Muscle of back (tissue), 13 donors: ENCODE data around the gene GPR37. TPM values are rescaled to one million over a fixed set of nuclear protein-coding genes. Genes with fewer than 3 reads are reported as not detected.

Source experiments
- DNase-seq, 3 donors: peaks; one replicate each; pipeline versions ENCODE4 v3.0.0 to v3.0.0-alpha.2; 2013
- long read RNA-seq, 9 donors: transcript quantifications; one replicate each; lab custom pipeline, GENCODE V29; 2026
- polyA plus RNA-seq, 10 donors: library from polyadenylated mRNA; unstranded; fragments of 120-200 nt; gene quantifications; one replicate each; pipeline ENCODE4 v1.2.1, GENCODE V29; 2013; ENCODE audit not compliant: insufficient read length in 10 of 10

The GPR37 gene
- 10 to 100 TPM in 9 of 10 donors, 1 to 10 TPM in 1; 8.2 to 36.4 (median 22.0) TPM for polyA plus RNA-seq
- long read RNA-seq, donor 1, transcript GPR37-201 (2 exons, 3,021 nt): major isoform, 9 of 9 reads
- long read RNA-seq, donor 1, partial matches to known transcripts: 0 of 9 reads
- long read RNA-seq, donor 1, other reads (novel, unspliced or antisense): 0 of 9 reads
- long read RNA-seq, donor 2, transcript GPR37-201 (2 exons, 3,021 nt): major isoform, 15 of 15 reads
- long read RNA-seq, donor 2, partial matches to known transcripts: 0 of 15 reads
- long read RNA-seq, donor 2, other reads (novel, unspliced or antisense): 0 of 15 reads
- long read RNA-seq, donor 3: 0 reads
- long read RNA-seq, donor 4, transcript GPR37-201 (2 exons, 3,021 nt): major isoform, 10 of 10 reads
- long read RNA-seq, donor 4, partial matches to known transcripts: 0 of 10 reads
- long read RNA-seq, donor 4, other reads (novel, unspliced or antisense): 0 of 10 reads
- long read RNA-seq, donor 5, transcript GPR37-201 (2 exons, 3,021 nt): major isoform, 9 of 9 reads
- long read RNA-seq, donor 5, partial matches to known transcripts: 0 of 9 reads
- long read RNA-seq, donor 5, other reads (novel, unspliced or antisense): 0 of 9 reads
- long read RNA-seq, donor 6, transcript GPR37-201 (2 exons, 3,021 nt): major isoform, 18 of 18 reads
- long read RNA-seq, donor 6, partial matches to known transcripts: 0 of 18 reads
- long read RNA-seq, donor 6, other reads (novel, unspliced or antisense): 0 of 18 reads
- long read RNA-seq, donor 7, transcript GPR37-201 (2 exons, 3,021 nt): major isoform, 16 of 16 reads
- long read RNA-seq, donor 7, partial matches to known transcripts: 0 of 16 reads
- long read RNA-seq, donor 7, other reads (novel, unspliced or antisense): 0 of 16 reads
- long read RNA-seq, donor 8, transcript GPR37-201 (2 exons, 3,021 nt): major isoform, 7 of 7 reads
- long read RNA-seq, donor 8, partial matches to known transcripts: 0 of 7 reads
- long read RNA-seq, donor 8, other reads (novel, unspliced or antisense): 0 of 7 reads
- long read RNA-seq, donor 9: 0 reads

DNA sequence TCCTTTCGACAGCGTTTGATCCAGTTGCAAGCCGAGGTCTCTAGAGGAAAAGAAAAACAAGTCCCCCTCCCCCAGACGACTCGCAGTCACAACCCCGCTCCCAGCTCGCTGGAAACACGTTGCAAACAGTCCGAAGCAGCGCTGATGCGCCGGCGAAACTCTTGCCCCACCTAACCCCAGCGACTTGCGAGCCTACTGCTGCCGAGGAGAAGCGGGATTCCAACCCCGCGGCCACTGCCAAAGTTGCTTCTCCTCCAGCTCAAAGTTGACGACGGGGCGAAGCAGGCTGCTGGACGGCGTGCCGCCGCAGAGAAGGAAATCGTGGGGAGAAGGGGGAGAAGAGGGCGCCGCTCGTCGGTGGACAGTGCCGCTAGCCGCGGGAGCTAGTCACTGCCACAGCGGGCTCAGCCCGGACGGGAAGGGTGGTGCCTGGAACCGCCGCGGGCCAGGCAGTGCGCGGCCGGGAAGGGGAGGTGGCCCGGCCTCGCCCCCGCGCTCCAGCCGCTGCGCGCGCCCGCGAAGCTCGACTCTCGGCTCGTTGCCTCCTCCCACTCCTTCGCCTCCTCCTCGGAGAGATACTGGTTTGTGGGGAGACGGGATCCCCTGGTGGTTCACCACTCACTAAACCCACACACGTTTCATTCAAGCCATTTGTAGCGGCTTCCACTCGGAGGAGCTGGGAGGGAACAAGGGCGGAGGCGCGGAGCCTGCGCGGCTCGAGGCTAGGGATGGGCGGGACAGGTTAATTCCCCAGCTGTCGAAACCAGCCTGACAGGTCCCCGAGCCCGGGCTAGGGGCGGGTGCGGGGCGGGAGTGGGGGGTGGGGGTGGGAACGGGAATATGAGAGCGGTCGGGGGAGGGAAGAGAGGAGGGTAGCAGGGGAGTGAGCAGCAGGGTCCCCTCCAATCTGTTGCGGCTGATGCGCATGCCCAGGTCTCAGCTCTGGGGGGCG, at the start of gene GPR37:
Gene GPR37, minus strand, starts transcription at position 392 of the 952 bp plus-strand sequence. CDS start 816 bp downstream, outside the sequence.
- peak; percentile 35 to 75 (median 47) for DNase-seq

- no peak for DNase-seq
These were observed 48.6 kb upstream of the GPR37 start for GRCh38 chr7:124813994-124814798.

DNA sequence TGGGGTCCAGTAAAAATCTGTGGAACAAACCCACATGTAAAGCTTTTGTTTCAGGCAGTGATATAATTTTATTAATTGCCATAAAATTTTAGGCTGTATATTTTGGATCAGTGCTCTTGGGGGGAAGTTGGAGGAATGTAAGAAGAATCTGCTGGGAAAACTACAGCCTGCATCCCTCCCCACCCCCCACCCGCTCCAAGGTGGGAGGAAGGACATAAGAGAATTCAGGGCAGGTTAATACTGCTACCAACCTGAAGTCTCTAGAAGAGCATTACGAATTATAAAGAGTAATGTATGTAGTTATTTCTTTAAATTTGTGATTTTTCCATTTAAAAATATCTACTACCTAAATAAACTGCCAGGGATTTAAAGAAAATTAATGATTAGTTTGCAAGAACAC, 47.2 kb upstream of the GPR37 start:
- DNase-seq: no peak

DNA sequence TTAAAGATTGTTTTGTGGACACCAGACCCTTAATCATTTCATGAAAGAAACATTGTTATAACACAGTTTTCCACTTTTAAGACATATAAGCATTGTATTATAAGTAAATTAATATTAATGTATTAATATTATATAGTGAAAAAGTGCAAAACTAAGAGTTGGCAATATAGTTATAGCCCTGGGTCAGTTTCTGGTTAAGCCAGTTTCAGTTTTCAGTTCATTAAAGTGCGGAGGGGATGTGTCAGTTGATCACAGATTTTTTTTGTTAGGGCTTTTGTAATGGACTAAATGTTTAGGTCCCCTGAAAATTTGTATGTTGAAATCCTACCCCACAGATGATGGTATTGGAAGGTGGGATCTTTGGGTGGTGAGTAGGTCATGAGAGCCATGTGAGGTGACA, 45.7 kb upstream of the GPR37 start:
- no peak for DNase-seq

- DNase-seq: no peak
These were observed 45.0 kb upstream of the GPR37 start for GRCh38 chr7:124810605-124811004.

GRCh38 chr7:124808206-124808605, 42.6 kb upstream of the GPR37 start:
- no peak for DNase-seq

DNA sequence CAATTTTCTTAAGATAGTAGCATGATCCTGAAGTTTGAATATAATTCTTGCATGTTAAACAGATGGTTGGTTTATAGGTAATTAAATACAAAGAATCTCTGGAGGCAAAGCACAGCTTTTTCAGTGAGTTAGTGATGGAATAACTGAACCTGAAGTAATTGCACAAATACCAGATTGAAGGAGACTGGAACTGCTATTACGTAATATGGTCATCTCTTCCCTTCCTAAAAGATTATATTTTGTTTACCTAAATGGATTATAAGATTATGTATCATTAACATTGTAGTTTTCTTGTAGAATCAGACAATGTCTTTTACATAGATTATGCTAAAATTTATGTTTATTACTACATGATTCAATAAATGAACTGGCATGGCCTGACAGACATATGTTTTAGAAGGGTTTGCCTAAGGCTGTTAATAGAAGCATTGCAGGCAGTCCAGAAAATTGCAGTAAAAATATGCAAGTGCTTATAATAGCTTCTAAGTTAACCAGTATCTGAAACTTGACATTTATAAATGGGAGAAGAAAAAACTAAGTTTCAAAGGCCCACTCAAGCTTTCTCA, 35.8 kb upstream of the GPR37 start:
- DNase-seq: no peak

- no peak for DNase-seq
These were observed 34.8 kb upstream of the GPR37 start for GRCh38 chr7:124800386-124800785.

DNA sequence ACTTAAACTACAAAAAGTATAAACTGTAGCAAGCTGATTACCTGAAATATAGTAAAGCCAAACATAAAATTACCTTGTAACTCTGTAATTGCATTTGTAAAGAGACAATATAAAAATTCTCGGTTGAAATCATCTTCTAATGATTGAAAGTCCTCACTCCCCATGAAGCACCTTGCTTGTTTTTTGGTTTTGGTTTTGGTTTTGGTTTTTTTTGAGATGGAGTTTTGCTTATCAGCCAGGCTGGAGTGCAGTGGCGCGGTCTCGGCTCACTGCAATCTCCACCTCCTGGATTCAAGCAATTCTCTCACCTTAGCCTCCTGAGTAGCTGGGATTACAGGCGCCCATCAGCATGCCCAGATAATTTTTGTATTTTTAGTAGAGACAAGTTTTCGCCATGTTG, 33.9 kb upstream of the GPR37 start:
- no peak for DNase-seq

GRCh38 chr7:124796771-124797170, 31.2 kb upstream of the GPR37 start:
- DNase-seq: no peak

GRCh38 chr7:124792696-124793095, 27.1 kb upstream of the GPR37 start:
- no peak for DNase-seq

GRCh38 chr7:124792002-124792401, 26.4 kb upstream of the GPR37 start:
- no peak for DNase-seq

GRCh38 chr7:124791426-124791825, 25.8 kb upstream of the GPR37 start:
- DNase-seq: no peak

- no peak for DNase-seq
These were observed 25.1 kb upstream of the GPR37 start for GRCh38 chr7:124790645-124791044.

DNA sequence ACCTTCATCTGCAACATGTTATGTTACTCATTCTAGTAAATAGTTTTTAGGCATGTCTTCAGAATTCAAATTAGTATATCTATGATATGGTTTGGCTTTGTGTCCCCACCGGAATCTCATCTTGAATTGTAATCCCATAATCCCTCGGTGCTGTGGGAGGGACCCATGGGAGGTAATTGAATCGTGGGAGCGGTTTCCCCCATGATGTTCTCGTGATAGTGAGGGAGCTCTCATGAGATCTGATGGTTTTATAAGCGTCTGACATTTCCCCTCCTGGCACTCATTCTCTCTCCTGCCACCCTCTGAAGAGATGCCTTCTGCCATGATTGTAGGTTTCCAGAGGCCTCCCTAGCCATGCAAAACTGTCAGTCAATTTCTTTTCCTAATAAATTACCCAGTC, 20.4 kb upstream of the GPR37 start:
- no peak for DNase-seq

- peak; percentile 24 to 79 (median 71) for DNase-seq
These were observed 19.6 kb upstream of the GPR37 start for GRCh38 chr7:124784879-124785818.

DNA sequence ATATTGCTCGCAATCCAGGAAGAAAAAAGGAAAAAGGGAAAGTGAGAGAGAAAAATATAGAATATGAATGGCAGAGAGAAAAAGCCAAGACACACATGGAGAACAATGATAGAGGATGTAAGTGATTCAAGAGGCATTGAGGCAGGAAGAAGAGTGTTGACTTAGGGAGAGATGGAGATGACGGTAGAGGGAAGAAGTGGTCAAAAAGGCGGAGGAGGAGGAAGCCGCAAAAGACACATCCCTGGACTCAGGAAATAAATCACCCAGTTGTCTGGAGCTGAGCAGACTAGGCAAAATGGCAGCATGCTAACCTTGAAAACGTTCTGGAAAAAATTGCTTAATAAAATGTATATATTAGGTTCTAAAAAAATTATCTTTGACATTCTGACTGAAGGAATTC, 17.7 kb upstream of the GPR37 start:
- no peak for DNase-seq

- DNase-seq: no peak
These were observed 16.5 kb upstream of the GPR37 start for GRCh38 chr7:124781907-124782734.
